ENCODE measurements around the gene RAB17.

Gene RAB17

GRCh38 chr2:237576974-237577373 is 13.6 kb downstream of the RAB17 start:
- DNase-seq (ENCODE audit: low spot score), result no peak

- DNase-seq (ENCODE audit: low spot score), result no peak
Observed at GRCh38 chr2:237575869-237576862, 14.4 kb downstream of the RAB17 start.

DNA sequence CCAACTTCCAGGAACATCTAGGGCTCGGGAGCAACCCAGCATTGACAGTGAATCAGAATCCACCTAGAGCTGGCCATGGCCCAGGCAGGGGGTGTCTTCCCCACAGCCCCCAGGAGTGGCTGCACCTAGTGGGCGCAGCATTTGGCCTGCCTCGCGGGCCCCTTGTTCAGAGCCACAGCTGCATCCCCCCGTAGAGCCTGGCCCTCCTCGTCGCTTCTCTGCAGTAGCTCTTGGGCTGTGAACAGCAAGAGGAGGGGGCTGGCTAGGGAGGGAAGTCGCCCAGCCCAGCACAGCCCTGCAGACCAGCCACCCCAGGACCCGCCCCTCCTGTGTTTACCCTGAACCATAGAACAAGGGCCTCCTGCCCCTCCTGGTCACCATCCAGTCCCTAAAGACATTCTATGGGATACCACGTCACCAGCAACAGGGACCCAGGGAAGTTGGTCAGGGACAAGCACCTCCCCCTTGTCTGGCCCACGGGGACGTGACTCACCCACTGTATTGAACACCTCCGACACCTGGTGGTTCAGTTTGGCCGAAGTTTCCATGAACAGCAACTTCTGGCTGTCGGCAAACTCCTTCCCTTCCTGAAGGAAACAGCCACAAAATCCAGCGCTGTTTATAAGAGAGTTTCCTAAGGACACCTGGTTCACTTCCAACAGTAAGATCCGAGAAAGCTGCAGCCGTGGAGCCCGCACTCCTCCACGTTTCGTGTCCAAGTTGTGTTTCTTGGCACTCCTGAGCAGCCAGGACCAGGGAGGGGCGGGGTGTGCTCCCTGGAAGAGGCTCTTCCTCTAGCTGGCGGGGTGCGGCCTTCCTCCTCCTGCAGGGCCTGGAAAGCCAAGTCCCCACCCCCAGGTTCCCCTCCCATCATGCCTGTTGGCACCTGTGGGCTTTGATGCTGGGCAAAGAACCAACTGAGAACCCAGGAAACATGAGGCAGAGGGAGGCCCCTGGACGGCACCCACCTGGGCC is 15.4 kb downstream of the RAB17 start:
- no peak for DNase-seq (ENCODE audit: low spot score)

DNA sequence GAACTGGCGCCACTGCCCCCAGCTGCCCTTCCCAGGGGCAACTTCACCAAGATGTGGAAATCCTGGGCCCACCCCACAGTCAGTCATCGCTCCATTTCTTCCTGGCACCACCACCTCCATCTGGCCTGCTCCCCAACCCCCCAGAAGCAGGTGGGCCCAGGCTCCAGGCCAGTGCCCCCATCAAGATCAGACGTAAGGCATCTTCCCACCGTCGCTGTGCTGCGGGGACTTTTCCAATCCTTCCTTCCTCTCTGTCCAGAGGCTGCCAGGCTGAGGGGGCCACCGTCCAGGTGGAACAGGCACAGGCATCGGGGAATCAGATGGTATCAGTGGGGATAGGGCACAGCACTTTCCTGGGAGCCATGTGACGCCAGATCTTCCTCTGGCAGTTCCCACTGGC is 16.1 kb downstream of the RAB17 start:
- DNase-seq (ENCODE audit: low spot score), result no peak

- no peak for DNase-seq (ENCODE audit: low spot score)
Observed at GRCh38 chr2:237573721-237574415, 16.7 kb downstream of the RAB17 start.

DNA sequence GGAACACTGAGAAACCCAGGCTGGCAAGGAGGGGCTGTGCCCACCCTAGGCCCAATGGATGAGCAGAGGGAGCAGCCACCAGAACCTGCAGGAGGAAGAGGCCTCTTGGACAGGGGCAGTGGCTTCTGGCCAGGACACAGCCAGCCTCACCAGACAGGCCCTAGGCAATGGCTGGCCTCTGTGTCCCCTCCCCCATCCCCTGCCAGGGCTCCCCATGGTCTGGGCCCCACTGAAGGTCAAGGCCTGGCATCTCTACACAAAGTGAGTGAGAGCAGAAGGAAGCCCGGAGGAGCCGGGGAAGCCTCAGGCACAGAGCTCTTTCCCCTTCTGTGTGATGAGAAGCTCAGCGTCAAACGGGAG is 17.8 kb downstream of the RAB17 start:
- DNase-seq (ENCODE audit: low spot score), result no peak

DNA sequence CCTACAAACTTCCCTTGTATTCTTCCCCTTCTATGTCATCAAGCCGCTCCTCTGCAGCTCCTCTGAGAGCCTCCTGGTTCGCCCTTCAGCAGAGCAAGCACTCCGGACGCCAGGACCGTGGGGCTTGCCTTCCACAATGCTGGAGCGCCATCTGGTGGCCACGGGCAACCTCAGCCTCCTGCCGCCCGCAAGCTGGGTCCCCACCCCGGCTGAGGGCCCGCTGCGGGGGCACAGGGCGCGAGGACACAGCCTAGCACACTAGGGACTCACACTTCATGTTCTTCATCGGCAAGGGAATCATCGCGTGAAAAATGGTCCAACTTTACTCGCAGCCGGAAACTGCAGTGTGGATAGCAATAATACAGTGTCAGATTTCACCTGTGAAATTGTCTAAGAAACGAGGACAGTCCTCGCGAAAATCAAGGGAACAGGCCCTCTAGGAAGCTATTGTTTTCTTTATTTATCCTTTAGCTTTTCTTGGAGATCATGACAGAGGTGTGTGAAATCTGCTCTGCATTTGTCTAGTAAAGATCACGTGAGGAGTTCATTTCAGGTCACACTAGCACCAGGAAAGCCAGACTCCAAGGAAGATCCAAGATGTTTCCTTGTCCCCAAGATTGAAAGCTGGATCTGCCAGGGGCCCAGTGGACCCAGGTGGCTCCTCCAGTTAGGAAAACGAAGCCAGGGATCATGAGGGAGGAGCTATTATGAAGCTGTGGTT is 18.4 kb downstream of the RAB17 start:
- DNase-seq (ENCODE audit: low spot score), result peak; percentile 97

DNA sequence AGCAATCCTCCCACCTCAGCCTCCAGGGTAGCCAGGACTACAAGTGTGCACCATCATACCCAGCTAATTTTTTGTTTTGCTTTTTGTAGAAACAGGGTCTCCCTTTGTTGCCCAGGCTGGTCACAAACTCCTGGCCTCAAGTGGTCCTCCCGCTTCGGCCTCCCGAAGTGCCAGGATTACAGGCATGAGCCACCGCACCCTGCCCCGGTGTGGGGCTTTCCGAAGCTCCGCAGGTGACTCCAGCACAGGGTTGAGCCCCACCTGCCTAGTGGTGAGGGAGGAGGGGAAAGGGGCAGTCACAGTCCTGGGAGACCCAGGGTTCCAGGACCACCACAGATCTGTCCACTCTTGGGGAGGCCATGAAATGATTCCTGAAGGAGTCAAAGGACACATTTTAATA is 19.0 kb downstream of the RAB17 start:
- no peak for DNase-seq (ENCODE audit: low spot score)

DNA sequence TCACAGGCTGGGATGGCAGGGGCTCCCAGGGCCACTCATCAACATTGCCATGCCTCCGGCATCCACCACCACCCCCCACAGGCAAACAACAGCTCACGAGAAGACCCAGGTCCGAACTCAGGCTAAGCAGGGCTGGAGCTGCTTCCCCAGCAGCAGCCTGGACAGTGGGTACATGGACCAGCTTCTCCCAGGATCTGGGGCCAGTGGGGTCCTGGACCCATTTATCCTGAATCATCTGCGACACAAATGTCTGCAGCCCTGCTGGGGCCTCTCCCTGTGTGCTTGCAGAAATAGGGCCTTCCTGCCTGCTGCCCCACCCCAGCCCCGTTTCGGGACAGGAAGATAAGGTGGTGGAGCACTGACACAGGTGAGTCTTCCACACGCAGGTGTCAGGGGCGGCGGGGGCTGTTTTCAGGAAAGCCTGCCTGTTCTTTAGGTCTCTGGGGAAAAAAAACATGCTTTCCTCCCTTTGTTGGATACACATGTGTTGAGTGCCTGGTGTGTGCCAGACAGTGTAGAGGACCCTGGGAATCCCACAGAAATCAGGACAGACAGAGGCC is 19.7 kb downstream of the RAB17 start:
- no peak for DNase-seq (ENCODE audit: low spot score)

- no peak for DNase-seq (ENCODE audit: low spot score)
Observed at GRCh38 chr2:237569896-237570295, 20.6 kb downstream of the RAB17 start.

GRCh38 chr2:237569041-237569440 is 21.5 kb downstream of the RAB17 start:
- no peak for DNase-seq (ENCODE audit: low spot score)

GRCh38 chr2:237568121-237568660 is 22.3 kb downstream of the RAB17 start:
- no peak for DNase-seq (ENCODE audit: low spot score)

- DNase-seq (ENCODE audit: low spot score), result no peak
Observed at GRCh38 chr2:237567276-237568029, 23.1 kb downstream of the RAB17 start.

DNA sequence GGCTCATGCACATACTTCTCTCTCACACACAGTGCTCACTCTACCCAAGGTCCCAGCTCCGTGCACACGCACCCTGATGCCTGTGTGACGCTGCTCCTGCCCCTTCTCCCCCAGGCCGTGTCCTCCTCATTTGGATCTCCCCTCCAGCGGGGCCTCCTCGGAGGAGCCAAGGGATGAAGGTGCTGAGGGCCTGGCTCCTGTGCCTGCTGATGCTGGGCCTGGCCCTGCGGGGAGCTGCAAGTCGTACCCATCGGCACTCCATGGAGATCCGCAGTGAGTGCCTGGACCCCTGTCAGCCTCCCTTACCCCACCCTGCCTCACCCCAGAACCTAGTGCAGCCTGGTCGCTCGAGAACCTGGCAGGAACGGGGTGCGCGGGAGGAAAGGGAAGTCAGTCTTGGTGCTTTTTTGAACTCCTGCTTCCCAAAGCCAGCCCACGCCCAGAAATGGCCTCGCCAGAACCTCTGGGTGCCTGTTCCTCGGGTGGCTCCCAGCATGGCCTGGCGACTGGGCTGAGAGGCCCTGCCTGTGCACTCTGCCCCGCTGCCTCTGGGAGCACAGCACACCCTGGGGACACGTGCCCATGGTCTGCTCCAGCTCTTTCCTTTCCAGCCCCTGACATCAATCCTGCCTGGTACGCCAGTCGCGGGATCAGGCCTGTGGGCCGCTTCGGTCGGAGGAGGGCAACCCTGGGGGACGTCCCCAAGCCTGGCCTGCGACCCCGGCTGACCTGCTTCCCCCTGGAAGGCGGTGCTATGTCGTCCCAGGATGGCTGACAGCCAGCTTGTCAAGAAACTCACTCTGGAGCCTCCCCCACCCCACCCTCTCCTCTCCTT is 23.9 kb downstream of the RAB17 start, which contains the start of gene PRLH:
Gene PRLH (plus strand): TSS at position 174 of the 835 bp plus-strand sequence. CDS start 0 bp downstream, at position 174.
- DNase-seq (ENCODE audit: low spot score), result no peak

DNA sequence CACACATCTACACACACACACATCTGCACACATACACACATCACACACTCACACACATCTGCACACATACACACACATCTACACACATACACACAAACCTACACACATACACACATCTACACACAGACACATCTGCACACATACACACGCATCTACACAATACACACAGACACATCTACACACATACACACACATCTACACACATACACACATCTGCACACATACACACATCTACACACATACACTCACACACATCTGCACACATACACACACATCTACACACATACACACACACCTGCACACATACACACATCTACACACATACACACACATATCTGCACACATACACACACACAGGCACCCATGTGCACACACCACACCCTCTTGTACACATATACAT is 24.6 kb downstream of the RAB17 start:
- DNase-seq (ENCODE audit: low spot score), result no peak

- no peak for DNase-seq (ENCODE audit: low spot score)
Observed at GRCh38 chr2:237564526-237565131, 25.9 kb downstream of the RAB17 start.

DNA sequence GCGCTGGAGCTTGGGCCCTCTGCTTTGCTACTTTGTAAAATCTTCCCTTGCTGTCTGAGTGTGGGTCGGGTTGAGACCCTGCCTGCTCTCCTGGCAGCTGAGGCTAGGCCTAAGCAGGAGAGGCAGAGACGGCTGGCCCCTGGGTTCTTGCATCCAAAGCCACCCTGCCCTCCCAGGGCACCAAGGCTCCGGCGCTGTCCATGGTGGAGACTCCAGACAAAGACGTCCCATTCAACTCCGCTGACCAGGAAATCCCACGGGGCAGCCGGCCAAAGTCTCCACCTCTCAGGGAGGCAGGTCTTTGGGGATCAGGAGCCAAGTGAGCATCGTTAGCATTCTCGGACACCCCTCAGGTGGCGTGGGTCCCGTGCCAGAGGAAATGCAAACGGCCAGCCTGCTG is 26.7 kb downstream of the RAB17 start:
- no peak for DNase-seq (ENCODE audit: low spot score)

- no peak for DNase-seq (ENCODE audit: low spot score)
Observed at GRCh38 chr2:237561221-237561620, 29.3 kb downstream of the RAB17 start.
